GM12878 (cell line): Measurements from ENCODE around the gene EGF. TPM values are rescaled to one million over a fixed set of nuclear protein-coding genes. Genes with fewer than 3 reads are reported as not detected.
A peak's percentile ranks its signal among the peaks of the same experiment; 100 is the strongest.

ENCODE experiments used
- ATAC-seq: fragments of 200-7000 bp; cut with Tn5 transposase; 3 replicates; pipeline ENCODE4 v1.9.1; 2020; ENCODE audit warnings: mild to moderate bottlenecking, moderate library complexity
- BruUV-seq: library from RNA; stranded (reverse); fragments of 400-500 nt; replicated peaks from 2 replicates; lab custom pipeline; 2021; lab: Mats Ljungman, UMichigan
- CTCF ChIA-PET: fragments of 300-600 bp; sonication (Branson Sonifier 250); formaldehyde crosslinking; extraction: SDS; loops from one replicate; lab custom pipeline; 2021; ENCODE audit warnings: inconsistent platforms; lab: Yijun Ruan, JAX
- POLR2A ChIA-PET: fragments of 350-600 bp; formaldehyde crosslinking; extraction: SDS; loops from one replicate; lab custom pipeline; 2021; ENCODE audit warnings: inconsistent platforms; lab: Charles Lee
- RAD21 ChIA-PET: fragments of 300-600 bp; sonication (Branson Sonifier 250); formaldehyde crosslinking; loops from one replicate; lab custom pipeline; 2023; ENCODE audit warnings: antibody characterized with exemption; ENCODE audit not compliant: unreplicated experiment; lab: Charles Lee
- SMC1A ChIA-PET: fragments of 300-600 bp; sonication (Branson Sonifier 250); formaldehyde crosslinking; loops from one replicate; lab custom pipeline; 2023; ENCODE audit not compliant: unreplicated experiment, uncharacterized antibody; lab: Charles Lee
- DNase-seq: peaks from one replicate; pipeline ENCODE4 v3.0.0-alpha.2; 2011; ENCODE audit warnings: low read depth, low spot score
- FAIRE-seq: peaks from 3 replicates; lab custom pipeline; 2011; peaks lifted over from hg19 to GRCh38; lab: Jason Lieb, UNC
- H2AFZ ChIP-seq: 2 replicates; pipeline ENCODE4 v1.6.0; 2011; ENCODE audit warnings: low read depth, low read length, control low read depth; ENCODE audit not compliant: control insufficient read depth
- H3K27ac ChIP-seq: 2 replicates; pipeline ENCODE4 v1.5.1; 2011; ENCODE audit warnings: control low read depth; ENCODE audit not compliant: control insufficient read depth, insufficient read depth
- H3K27me3 ChIP-seq, 2 experiments: replicated peaks in 1 of 2; 2 replicates each; pipeline versions ENCODE4 v1.6.0 to v1.6.1; 2011; ENCODE audit warnings: low read length in 1 of 2; ENCODE audit not compliant: control insufficient read depth in 2 of 2, insufficient read depth in 2 of 2
- H3K36me3 ChIP-seq, 2 experiments: 2 replicates each; pipeline ENCODE4 v1.5.1; 2011; ENCODE audit warnings: low read length in 1 of 2; ENCODE audit not compliant: control insufficient read depth in 2 of 2, insufficient read depth in 2 of 2
- H3K4me1 ChIP-seq: 2 replicates; pipeline ENCODE4 v1.6.1; 2011; ENCODE audit warnings: mild to moderate bottlenecking, low read length, moderate library complexity, mixed read lengths; ENCODE audit not compliant: control insufficient read depth, insufficient read depth
- H3K4me2 ChIP-seq: 2 replicates; pipeline ENCODE4 v1.6.0; 2011; ENCODE audit warnings: control low read depth; ENCODE audit not compliant: control insufficient read depth, insufficient read depth
- H3K4me3 ChIP-seq: fragments of 200-600 bp; sonication (generic); 2 replicates; pipeline ENCODE4 v1.5.1; 2016
- H3K79me2 ChIP-seq: 2 replicates; pipeline ENCODE4 v1.6.0; 2011; ENCODE audit warnings: low read length; ENCODE audit not compliant: control insufficient read depth, insufficient read depth
- H3K9ac ChIP-seq: 2 replicates; pipeline ENCODE4 v1.8.0; 2011; ENCODE audit warnings: low read length, control low read depth, mixed read lengths; ENCODE audit not compliant: control insufficient read depth, insufficient read depth
- H3K9me3 ChIP-seq: replicated peaks from 3 replicates; pipeline ENCODE4 v1.5.1; 2011; ENCODE audit warnings: mild to moderate bottlenecking, low read length; ENCODE audit not compliant: control insufficient read depth, insufficient read depth
- H4K20me1 ChIP-seq: 2 replicates; pipeline ENCODE4 v1.6.0; 2011; ENCODE audit not compliant: control insufficient read depth, insufficient read depth
- BHLHE40 ChIP-seq, 2 experiments: fragments of 450-650 bp in 1 of 2; IDR thresholded peaks; 2 replicates each; pipeline ENCODE4 v1.6.1; 2011 to 2017; ENCODE audit warnings: low read depth in 2 of 2, borderline replicate concordance in 1 of 2, improper control_type of control experiment in 1 of 2, low read length in 1 of 2, mild to moderate bottlenecking in 1 of 2
- CTCF ChIP-seq, 3 experiments: IDR thresholded peaks in 2 of 3; conservative IDR thresholded peaks in 1 of 3; 2 replicates each; pipeline ENCODE4 v1.5.1; 2011; ENCODE audit warnings: low read depth in 3 of 3, low read length in 3 of 3, mild to moderate bottlenecking in 3 of 3, control low read depth in 2 of 3, moderate library complexity in 2 of 3, inconsistent platforms in 1 of 3, mixed read lengths in 1 of 3; ENCODE audit not compliant: control insufficient read depth in 2 of 3, insufficient read depth in 1 of 3; ENCODE audit errors: extremely low read depth in 1 of 3
- IKZF1 ChIP-seq: fragments of 450-650 bp; conservative IDR thresholded peaks from 2 replicates; pipeline ENCODE4 v1.6.1; 2017; ENCODE audit warnings: antibody characterized with exemption, mild to moderate bottlenecking
- JUND ChIP-seq: IDR thresholded peaks from 2 replicates; pipeline ENCODE4 v1.6.1; 2012; ENCODE audit warnings: low read depth, mild to moderate bottlenecking, low read length, improper control_type of control experiment, moderate library complexity
- NFIC ChIP-seq: IDR thresholded peaks from 2 replicates; pipeline ENCODE4 v1.6.1; 2012; ENCODE audit warnings: low read depth, mild to moderate bottlenecking, inconsistent platforms, low read length, moderate library complexity
- SIN3A ChIP-seq: IDR thresholded peaks from 2 replicates; pipeline ENCODE4 v1.6.1; 2012; ENCODE audit warnings: low read depth, low read length, improper control_type of control experiment
- TCF12 ChIP-seq: IDR thresholded peaks from 2 replicates; pipeline ENCODE4 v1.6.1; 2011; ENCODE audit warnings: low read depth, mild to moderate bottlenecking, low read length
- WRNIP1 ChIP-seq: IDR thresholded peaks from 2 replicates; pipeline ENCODE4 v1.6.1; 2011; ENCODE audit warnings: low read depth, low read length, improper control_type of control experiment, borderline replicate concordance
- ZNF207 ChIP-seq: fragments of 450-650 bp; IDR thresholded peaks from 2 replicates; pipeline ENCODE4 v1.6.1; 2014; ENCODE audit warnings: antibody characterized with exemption, mild to moderate bottlenecking, borderline replicate concordance
- WGBS: methylation state at CpG from one replicate; pipeline ENCODE4 v1.1.6; 2016; ENCODE audit warnings: low lambda C conversion rate; ENCODE audit not compliant: insufficient replicate concordance, insufficient coverage; ENCODE audit errors: missing lambda C conversion rate; 5-methylcytosine and 5-hydroxymethylcytosine counted together
- in situ Hi-C: fragments of 300-500 bp; cut with MboI; formaldehyde crosslinking; loops from 9 replicates; pipeline ENCODE4 v1.14.3; 2018; ENCODE audit warnings: mixed read lengths
- intact Hi-C: fragments of 100-400 bp; cut with micrococcal nuclease; formaldehyde crosslinking; loops from one replicate; pipeline ENCODE4 v1.14.2; 2022; ENCODE audit not compliant: unreplicated experiment
- polyA plus RNA-seq, 11 experiments: library from polyadenylated mRNA; depleted of rRNA in 4 of 11; unstranded in 6 of 11; stranded (reverse) in 5 of 11; fragments of >200 nt; fragmentation: Nextera tagmentation in 4 of 11; fragmentation: Illumina TruSeq in 1 of 11; extraction: Ambion mirVana in 4 of 11; extraction: Trizol in 1 of 11; gene quantifications; 1 replicate in 1 of 11; 2 replicates in 10 of 11; pipeline versions ENCODE4 v1.2.1 to v1.2.3, GENCODE V29; 2011 to 2016; ENCODE audit warnings: inconsistent platforms in 2 of 11, missing spikeins in 2 of 11, low read depth in 1 of 11
- total RNA-seq, 4 experiments: library from RNA; depleted of rRNA in 3 of 4; stranded (reverse); fragments of >200 nt in 3 of 4; fragmentation: Illumina TruSeq in 1 of 4; extraction: Trizol in 1 of 4; gene quantifications; 2 replicates each; pipeline versions ENCODE4 v1.2.1 to v1.2.3, GENCODE V29; 2013 to 2021
- TF ChIP-seq, protein P1 (sequence below): fragments of 450-650 bp; IDR thresholded peaks from 2 replicates; pipeline ENCODE4 v1.6.1; 2017; ENCODE audit warnings: borderline replicate concordance
- TF ChIP-seq, protein P2 (sequence below): fragments of 450-650 bp; IDR thresholded peaks from 2 replicates; pipeline ENCODE4 v1.6.1; 2018; ENCODE audit warnings: mild to moderate bottlenecking, low read depth, moderate library complexity; ENCODE audit not compliant: partially characterized antibody
- TF ChIP-seq, protein P3 (sequence below): fragments of 150-350 bp; IDR thresholded peaks from 2 replicates; pipeline ENCODE4 v1.6.1; 2014; ENCODE audit warnings: mild to moderate bottlenecking, low read depth, low read length

EGF gene
- total and polyA plus RNA-seq, 10 of the 15 experiments (the other 5 are each of a cell fraction or from before 2014, with no cell fraction given), result 0.02 to 0.90 (median 0.19) TPM; not detected in 4

GRCh38 chr4:110005461-110006056 lies 92.9 kb downstream of the EGF start (continued):
- no peak for TF ChIP-seq WRNIP1
- peak; percentile 28; the same call in 1 of the 2 replicates for TF ChIP-seq IKZF1

GRCh38 chr4:110007217-110007616 lies 94.5 kb downstream of the EGF start:
- Histone ChIP-seq H2AFZ (no peak overlapping the region), H3K9ac (no peak overlapping the region), H3K36me3 (no peaks in the 10 kb centered on the region), H3K79me2 (no peaks in the 10 kb centered on the region), H3K27ac (no peak overlapping the region), H3K4me2 (no peak overlapping the region), H3K4me1 (peaks cover 4% of the 10 kb centered on the region; the same call in 1 of the 2 replicates), H3K4me3 (no peak overlapping the region), H4K20me1 (no peaks in the 10 kb centered on the region), H3K27me3 (no peaks in the 10 kb centered on the region), H3K9me3 (no peaks in the 10 kb centered on the region)
- no TSS peak for BruUV-seq
- no peak for ATAC-seq
- POLR2A ChIA-PET, result no interaction called here
- CTCF ChIA-PET, result interaction anchor here (1.4 to 22.1 kb wide), 13 partner anchors 8 to 507 kb away, joined by 3 to 812 read pairs (median 12); no protein-coding TSS in a partner anchor
- RAD21 ChIA-PET, result interaction anchor here (0.7 to 4.2 kb wide), 8 partner anchors 11 to 527 kb away, joined by 3 to 52 read pairs (median 8); no protein-coding TSS in a partner anchor
- DNase-seq, result no peak
- intact Hi-C loops, result loop anchor here (5.0 kb wide), 1 partner anchor 190 kb away; the partner anchor contains the start of gene ELOVL6
- WGBS, result 89% methylated on average over 3 of the region's 3 CpGs
- FAIRE-seq, result no peak
- SMC1A ChIA-PET, result interaction anchor here (1.0 to 6.9 kb wide), 11 partner anchors 16 to 511 kb away, joined by 3 to 114 read pairs (median 9); no protein-coding TSS in a partner anchor
- in situ Hi-C loops, result loop anchor here (10.0 to 25.0 kb wide), 2 partner anchors 308 to 1280 kb away; no protein-coding TSS in a partner anchor
- TF ChIP-seq NFIC (no peak), BHLHE40 (IDR thresholded peaks at IDR 0.05; ENCODE audit: borderline replicate concordance in 1 of 2, low read depth in 2 of 2, low read length in 1 of 2) (no peak), CTCF (IDR thresholded peaks at IDR 0.05 in 2 of 3, conservative IDR thresholded peaks at IDR 0.05 in 1 of 3; ENCODE audit: control insufficient read depth in 2 of 3, extremely low read depth in 1 of 3, insufficient read depth in 1 of 3, low read depth in 3 of 3, low read length in 3 of 3) (no peak), TCF12 (no peak), ZNF207 (no peak), SIN3A (no peak), JUND (no peak)
- TF ChIP-seq, protein P1, sequence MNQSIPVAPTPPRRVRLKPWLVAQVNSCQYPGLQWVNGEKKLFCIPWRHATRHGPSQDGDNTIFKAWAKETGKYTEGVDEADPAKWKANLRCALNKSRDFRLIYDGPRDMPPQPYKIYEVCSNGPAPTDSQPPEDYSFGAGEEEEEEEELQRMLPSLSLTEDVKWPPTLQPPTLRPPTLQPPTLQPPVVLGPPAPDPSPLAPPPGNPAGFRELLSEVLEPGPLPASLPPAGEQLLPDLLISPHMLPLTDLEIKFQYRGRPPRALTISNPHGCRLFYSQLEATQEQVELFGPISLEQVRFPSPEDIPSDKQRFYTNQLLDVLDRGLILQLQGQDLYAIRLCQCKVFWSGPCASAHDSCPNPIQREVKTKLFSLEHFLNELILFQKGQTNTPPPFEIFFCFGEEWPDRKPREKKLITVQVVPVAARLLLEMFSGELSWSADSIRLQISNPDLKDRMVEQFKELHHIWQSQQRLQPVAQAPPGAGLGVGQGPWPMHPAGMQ, result no peak
- TF ChIP-seq, protein P2, sequence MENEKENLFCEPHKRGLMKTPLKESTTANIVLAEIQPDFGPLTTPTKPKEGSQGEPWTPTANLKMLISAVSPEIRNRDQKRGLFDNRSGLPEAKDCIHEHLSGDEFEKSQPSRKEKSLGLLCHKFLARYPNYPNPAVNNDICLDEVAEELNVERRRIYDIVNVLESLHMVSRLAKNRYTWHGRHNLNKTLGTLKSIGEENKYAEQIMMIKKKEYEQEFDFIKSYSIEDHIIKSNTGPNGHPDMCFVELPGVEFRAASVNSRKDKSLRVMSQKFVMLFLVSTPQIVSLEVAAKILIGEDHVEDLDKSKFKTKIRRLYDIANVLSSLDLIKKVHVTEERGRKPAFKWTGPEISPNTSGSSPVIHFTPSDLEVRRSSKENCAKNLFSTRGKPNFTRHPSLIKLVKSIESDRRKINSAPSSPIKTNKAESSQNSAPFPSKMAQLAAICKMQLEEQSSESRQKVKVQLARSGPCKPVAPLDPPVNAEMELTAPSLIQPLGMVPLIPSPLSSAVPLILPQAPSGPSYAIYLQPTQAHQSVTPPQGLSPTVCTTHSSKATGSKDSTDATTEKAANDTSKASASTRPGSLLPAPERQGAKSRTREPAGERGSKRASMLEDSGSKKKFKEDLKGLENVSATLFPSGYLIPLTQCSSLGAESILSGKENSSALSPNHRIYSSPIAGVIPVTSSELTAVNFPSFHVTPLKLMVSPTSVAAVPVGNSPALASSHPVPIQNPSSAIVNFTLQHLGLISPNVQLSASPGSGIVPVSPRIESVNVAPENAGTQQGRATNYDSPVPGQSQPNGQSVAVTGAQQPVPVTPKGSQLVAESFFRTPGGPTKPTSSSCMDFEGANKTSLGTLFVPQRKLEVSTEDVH, result no peak
- TF ChIP-seq, protein P3, sequence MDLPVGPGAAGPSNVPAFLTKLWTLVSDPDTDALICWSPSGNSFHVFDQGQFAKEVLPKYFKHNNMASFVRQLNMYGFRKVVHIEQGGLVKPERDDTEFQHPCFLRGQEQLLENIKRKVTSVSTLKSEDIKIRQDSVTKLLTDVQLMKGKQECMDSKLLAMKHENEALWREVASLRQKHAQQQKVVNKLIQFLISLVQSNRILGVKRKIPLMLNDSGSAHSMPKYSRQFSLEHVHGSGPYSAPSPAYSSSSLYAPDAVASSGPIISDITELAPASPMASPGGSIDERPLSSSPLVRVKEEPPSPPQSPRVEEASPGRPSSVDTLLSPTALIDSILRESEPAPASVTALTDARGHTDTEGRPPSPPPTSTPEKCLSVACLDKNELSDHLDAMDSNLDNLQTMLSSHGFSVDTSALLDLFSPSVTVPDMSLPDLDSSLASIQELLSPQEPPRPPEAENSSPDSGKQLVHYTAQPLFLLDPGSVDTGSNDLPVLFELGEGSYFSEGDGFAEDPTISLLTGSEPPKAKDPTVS, result no peak
